OCI-LY7 (cell line): ENCODE data around the gene ZFP36L1.

Experiments used
- CTCF ChIP-seq: fragments of 200-600 bp; sonication (generic); conservative IDR thresholded peaks from 2 replicates; pipeline ENCODE4 v1.5.1; 2014; ENCODE audit warnings: mild to moderate bottlenecking, antibody characterized with exemption, low read length, moderate library complexity, mixed read lengths
- EZH2phosphoT487 ChIP-seq: fragments of 200-600 bp; sonication (generic); IDR thresholded peaks from 2 replicates; pipeline ENCODE4 v1.6.1; 2018; ENCODE audit warnings: low read depth, borderline replicate concordance, mild to moderate bottlenecking, mixed run types, antibody characterized with exemption, low read length, moderate library complexity, mixed read lengths

DNA sequence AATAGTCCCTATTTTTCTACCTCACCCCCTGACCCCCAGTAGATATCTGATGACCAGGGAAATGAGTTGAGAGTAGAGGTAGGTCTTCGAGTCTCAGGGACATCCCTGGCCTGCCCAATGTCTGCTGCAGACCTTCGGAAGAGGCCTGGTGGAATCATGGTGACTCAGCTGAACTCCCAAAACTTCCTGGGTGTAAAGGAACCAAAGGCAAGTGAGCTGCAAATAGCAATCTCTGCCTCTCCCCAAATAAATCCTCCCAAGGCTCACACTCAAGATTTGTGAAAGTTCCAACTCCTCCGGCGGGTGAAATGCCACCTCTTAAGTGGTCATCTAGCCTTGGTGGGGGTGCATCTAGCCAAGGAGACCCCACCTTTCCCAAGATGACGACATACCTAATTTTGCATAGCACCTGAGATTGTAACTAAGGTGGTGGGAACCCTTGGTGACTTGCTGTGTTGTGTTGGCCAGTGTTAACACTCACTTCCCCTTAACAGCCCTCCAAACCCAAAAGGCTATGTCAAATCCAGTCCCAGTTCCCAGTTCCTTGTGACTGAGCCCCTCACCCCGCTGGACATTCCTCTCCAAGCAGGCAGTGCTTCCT is 6.3 kb downstream of the ZFP36L1 start:
- TF ChIP-seq CTCF (no peak), EZH2phosphoT487 (no peak)
